ENCODE measurements around the gene FAM187B.

DNA sequence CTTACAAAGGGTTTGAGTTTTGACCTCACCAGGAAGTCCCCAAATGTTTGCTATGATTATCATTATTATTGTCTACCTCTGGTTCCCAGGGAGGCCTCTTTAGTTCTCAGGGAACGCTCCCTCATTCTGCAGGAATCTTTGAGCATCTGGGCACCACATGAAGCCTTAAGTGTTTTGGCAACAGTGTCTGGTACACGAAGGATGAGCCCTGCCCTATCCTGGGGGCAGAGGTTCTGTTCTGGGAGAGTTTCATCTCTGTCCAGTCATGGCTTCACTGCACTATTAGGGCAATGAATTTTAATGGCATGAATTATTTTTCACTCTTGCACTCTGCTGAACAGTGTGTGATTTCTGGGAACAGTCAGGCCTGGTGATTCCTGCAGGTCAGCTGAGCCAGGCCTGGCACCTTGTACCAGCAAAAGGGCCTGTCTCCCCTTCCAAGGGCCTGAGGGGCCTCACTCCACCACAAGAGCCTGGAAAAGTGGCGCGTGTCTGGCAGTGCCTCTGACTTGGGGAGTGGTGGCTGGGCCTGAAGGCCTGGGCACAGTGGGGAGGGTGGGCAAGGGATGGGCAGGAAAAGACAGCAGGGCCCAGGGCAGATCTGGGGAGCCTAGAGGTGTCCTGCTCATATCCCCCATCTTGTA lies 4.6 kb downstream of the FAM187B start:
- TF ChIP-seq BHLHE40 (IDR thresholded peaks at IDR 0.05; ENCODE audit: borderline replicate concordance) = no peak
- TF ChIP-seq ELF4 (IDR thresholded peaks at IDR 0.05) = no peak
- TF ChIP-seq SUZ12 (IDR thresholded peaks at IDR 0.05) = no peak
- TF ChIP-seq TARDBP (IDR thresholded peaks at IDR 0.05) = no peak

Measured in HEK293T (cell line).